Testis (tissue), 3 donors: Measurements from ENCODE around the gene SLC9C1. TPM values are rescaled to one million over a fixed set of nuclear protein-coding genes. Genes with fewer than 3 reads are reported as not detected.

ENCODE experiments used
- DNase-seq: peaks from one replicate; pipeline ENCODE4 v3.0.0-alpha.2; 2019
- H3K27ac ChIP-seq, 2 donors: fragments of 200-600 bp; sonication (generic); one replicate each; pipeline ENCODE4 v1.5.1; 2019
- H3K27me3 ChIP-seq: fragments of 200-600 bp; sonication (generic); one replicate; pipeline ENCODE4 v1.5.1; 2019
- H3K36me3 ChIP-seq: fragments of 200-600 bp; sonication (generic); one replicate; pipeline ENCODE4 v1.5.1; 2017; ENCODE audit warnings: low read depth; ENCODE audit errors: missing control alignments
- H3K4me1 ChIP-seq: fragments of 200-600 bp; sonication (generic); one replicate; pipeline ENCODE4 v1.5.1; 2019
- H3K4me3 ChIP-seq, 2 donors: fragments of 200-600 bp; sonication (generic); one replicate each; pipeline ENCODE4 v1.5.1; 2017 to 2019
- H3K9me3 ChIP-seq: fragments of 200-600 bp; sonication (generic); one replicate; pipeline ENCODE4 v1.5.1; 2017
- POLR2A ChIP-seq: fragments of 450-650 bp; IDR thresholded peaks from one replicate; pipeline ENCODE4 v1.6.1; 2017; ENCODE audit warnings: antibody characterized with exemption, mild to moderate bottlenecking, moderate library complexity
- WGBS, 2 donors: methylation state at CpG; one replicate each; pipeline ENCODE4 v1.1.5; 2018; 5-methylcytosine and 5-hydroxymethylcytosine counted together
- intact Hi-C: fragments of 100-400 bp; cut with DNase I; formaldehyde crosslinking; loops from one replicate; pipeline ENCODE4 v1.15.1; 2023; ENCODE audit warnings: low total_unique reads
- polyA plus RNA-seq: library from polyadenylated mRNA; stranded (reverse); fragments of 350-450 nt; fragmentation: Illumina TruSeq; extraction: RNeasy Lipid Tissue Mini Kit (QIAGEN cat#74804); gene quantifications from one replicate; pipeline ENCODE4 v1.2.3, GENCODE V29; 2014; ENCODE audit warnings: low read depth, low replicate concordance; ENCODE audit not compliant: insufficient read depth
- total RNA-seq, 2 donors: library from RNA; depleted of rRNA; stranded (reverse); fragments of >200 nt; gene quantifications; one replicate each; pipeline ENCODE4 v1.2.3, GENCODE V29; 2016
- TF ChIP-seq, protein P1 (sequence below), 3 experiments: fragments of 450-650 bp in 2 of 3; fragments of 200-600 bp in 1 of 3; sonication (generic) in 1 of 3; IDR thresholded peaks; one replicate each; pipeline ENCODE4 v1.5.1; 2016 to 2019; ENCODE audit warnings: antibody characterized with exemption in 3 of 3, mild to moderate bottlenecking in 2 of 3, moderate library complexity in 1 of 3

Gene SLC9C1
- total and polyA plus RNA-seq, 3 donors from 2014 or later: 3.0 to 20.0 (median 9.8) TPM

DNA sequence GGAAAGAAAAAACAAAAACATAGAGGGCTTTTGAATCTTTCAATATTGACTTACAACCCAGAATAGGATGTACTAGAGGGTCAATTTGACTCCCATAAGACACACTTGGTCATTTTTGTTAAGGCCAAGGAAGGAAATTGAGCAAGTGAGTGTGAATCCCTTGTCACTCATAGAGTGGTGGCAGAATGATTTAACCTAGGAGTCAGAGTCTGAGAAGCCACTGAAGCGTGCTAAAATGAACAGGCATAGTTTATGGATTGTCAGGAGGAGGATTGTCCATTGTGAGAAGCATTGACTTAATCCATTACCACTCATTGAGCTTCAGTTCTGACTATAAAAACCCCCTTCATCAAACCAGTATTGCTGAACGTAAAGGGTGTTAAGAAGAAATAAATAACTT lies 152.7 kb downstream of the SLC9C1 start:
- no peak for DNase-seq
- TF ChIP-seq, protein P1, sequence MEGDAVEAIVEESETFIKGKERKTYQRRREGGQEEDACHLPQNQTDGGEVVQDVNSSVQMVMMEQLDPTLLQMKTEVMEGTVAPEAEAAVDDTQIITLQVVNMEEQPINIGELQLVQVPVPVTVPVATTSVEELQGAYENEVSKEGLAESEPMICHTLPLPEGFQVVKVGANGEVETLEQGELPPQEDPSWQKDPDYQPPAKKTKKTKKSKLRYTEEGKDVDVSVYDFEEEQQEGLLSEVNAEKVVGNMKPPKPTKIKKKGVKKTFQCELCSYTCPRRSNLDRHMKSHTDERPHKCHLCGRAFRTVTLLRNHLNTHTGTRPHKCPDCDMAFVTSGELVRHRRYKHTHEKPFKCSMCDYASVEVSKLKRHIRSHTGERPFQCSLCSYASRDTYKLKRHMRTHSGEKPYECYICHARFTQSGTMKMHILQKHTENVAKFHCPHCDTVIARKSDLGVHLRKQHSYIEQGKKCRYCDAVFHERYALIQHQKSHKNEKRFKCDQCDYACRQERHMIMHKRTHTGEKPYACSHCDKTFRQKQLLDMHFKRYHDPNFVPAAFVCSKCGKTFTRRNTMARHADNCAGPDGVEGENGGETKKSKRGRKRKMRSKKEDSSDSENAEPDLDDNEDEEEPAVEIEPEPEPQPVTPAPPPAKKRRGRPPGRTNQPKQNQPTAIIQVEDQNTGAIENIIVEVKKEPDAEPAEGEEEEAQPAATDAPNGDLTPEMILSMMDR (IDR thresholded peaks at IDR 0.05): no peak
- no peak for TF ChIP-seq POLR2A
- intact Hi-C loops: no loop called here
- Histone ChIP-seq H3K4me1 (peaks cover 3% of the 10 kb centered on the region), H3K27me3 (no peaks in the 10 kb centered on the region), H3K4me3 (no peak overlapping the region), H3K27ac (no peak overlapping the region), H3K9me3 (no peaks in the 10 kb centered on the region), H3K36me3 (no peaks in the 10 kb centered on the region)
- WGBS, 2 donors: 70 to 83% methylated on average over 2 of the region's 2 CpGs

DNA sequence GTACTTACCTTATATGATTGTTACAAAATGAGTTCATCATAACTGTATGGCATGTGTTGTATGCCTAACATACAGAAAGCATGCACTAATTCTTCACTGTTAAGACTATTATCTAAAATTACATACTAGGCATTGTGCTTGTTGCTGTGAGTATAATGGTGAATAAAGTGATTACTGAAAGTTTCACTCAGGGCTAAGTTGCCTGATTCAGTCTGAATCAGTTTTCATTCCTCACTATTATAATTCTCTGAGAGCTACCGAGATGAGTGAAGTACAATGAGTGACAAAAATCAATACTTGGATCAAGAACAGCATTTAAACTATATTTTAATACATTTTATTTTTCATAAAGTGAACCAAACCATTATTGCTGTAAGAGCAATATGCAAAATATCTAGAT lies 153.4 kb downstream of the SLC9C1 start:
- H3K27ac ChIP-seq: no peak overlapping the region
- 92 to 97% methylated on average over 1 of the region's 1 CpG for WGBS, 2 donors
- no peaks in the 10 kb centered on the region for H3K27me3 ChIP-seq
- H3K36me3 ChIP-seq: no peaks in the 10 kb centered on the region
- DNase-seq: no peak
- no peaks in the 10 kb centered on the region for H3K9me3 ChIP-seq
- no peak overlapping the region for H3K4me3 ChIP-seq
- TF ChIP-seq, protein P1 (IDR thresholded peaks at IDR 0.05): no peak
- TF ChIP-seq POLR2A: no peak
- intact Hi-C loops: no loop called here
- peaks cover 3% of the 10 kb centered on the region for H3K4me1 ChIP-seq

DNA sequence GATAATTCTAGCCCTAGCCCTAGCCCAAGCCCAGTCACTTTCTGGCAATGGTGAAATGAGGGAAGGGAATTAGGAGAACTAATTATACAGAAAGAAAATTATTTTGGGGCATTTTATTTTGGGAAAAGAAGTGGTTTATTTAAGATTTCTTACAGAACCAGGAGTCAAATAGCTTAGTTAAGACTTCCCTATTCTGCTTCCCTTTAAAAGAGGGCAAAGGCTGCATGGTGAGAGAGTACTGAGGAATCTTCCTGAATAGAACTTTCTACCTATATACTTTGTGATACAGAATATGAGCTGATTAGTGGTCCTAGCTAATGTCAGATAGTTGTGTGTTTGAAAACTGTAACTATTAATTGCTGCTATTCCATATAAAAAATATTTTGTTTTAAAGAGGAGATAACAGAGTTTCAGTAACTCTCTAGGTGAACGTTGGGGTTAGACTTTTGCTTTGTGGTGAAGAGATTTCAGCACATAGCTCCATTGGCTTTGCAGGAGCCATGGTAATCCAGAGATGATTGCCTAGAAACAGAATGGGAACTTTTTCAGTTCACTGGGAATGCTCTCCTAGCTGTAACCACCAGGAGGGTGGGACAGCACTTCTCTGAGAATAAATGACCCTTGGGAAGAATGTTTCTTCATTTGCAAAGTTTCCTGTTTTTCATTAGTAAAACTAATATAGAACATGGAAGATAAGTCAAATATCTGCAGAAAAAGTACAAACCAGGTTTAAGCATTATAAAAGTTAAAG lies 155.6 kb downstream of the SLC9C1 start:
- H3K27ac ChIP-seq: no peak overlapping the region

DNA sequence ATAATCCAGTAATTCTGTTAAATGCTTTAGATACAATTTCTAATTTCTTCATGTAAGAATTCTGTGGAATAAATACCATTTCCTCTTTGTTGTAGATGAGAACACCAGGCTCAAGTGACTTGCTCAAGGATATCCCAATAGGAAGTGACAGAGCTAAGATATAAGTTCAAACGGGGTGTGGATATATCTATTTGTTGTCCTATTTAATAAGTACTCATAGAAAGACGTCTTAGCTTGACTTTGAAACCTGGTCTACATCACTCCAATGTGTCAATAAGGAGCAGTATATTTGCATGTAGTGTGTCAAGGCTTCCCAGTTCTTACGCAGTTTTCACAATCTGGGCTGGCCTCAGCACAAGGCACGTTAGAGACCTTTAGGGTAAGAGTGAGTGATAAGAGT lies 156.2 kb downstream of the SLC9C1 start:
- WGBS, 2 donors: 56 to 58% methylated on average over 4 of the region's 4 CpGs

More for the DNA sequence above, 155.6 kb downstream of the SLC9C1 start:
- intact Hi-C loops: no loop called here
- Histone ChIP-seq H3K9me3 (no peaks in the 10 kb centered on the region), H3K4me1 (peaks cover 3% of the 10 kb centered on the region), H3K36me3 (no peaks in the 10 kb centered on the region), H3K4me3 (no peak overlapping the region), H3K27me3 (no peaks in the 10 kb centered on the region)
- DNase-seq: no peak
- TF ChIP-seq, protein P1 (IDR thresholded peaks at IDR 0.05): no peak
- no peak for TF ChIP-seq POLR2A
- WGBS, 2 donors: 38% methylated on average over 1 of the region's 1 CpG

More for the DNA sequence above, 156.2 kb downstream of the SLC9C1 start:
- H3K27ac ChIP-seq: no peak overlapping the region
- intact Hi-C loops: no loop called here
- peaks cover 3% of the 10 kb centered on the region for H3K4me1 ChIP-seq
- no peak for DNase-seq
- no peaks in the 10 kb centered on the region for H3K27me3 ChIP-seq
- H3K9me3 ChIP-seq: no peaks in the 10 kb centered on the region
- TF ChIP-seq POLR2A: no peak
- TF ChIP-seq, protein P1 (IDR thresholded peaks at IDR 0.05): no peak
- no peaks in the 10 kb centered on the region for H3K36me3 ChIP-seq
- no peak overlapping the region for H3K4me3 ChIP-seq
